Endodermal cell (in vitro differentiated cells): Measurements from ENCODE around the gene CCNQ. TPM values are rescaled to one million over a fixed set of nuclear protein-coding genes. Genes with fewer than 3 reads are reported as not detected.

Source experiments
- DNase-seq: peaks from one replicate; pipeline ENCODE4 v3.0.0-alpha.2; 2017
- H3K27ac ChIP-seq: 2 replicates; pipeline ENCODE4 v1.5.1; 2013; ENCODE audit warnings: mild to moderate bottlenecking, low read depth, low read length, moderate library complexity
- H3K27me3 ChIP-seq: 2 replicates; pipeline ENCODE4 v1.6.1; 2013; ENCODE audit warnings: mild to moderate bottlenecking, low read length, moderate library complexity; ENCODE audit not compliant: insufficient read depth, control insufficient read depth, poor library complexity, severe bottlenecking
- H3K36me3 ChIP-seq: 2 replicates; pipeline ENCODE4 v1.7.0; 2013; ENCODE audit warnings: mild to moderate bottlenecking, low read length, moderate library complexity; ENCODE audit not compliant: control insufficient read depth, insufficient read depth
- H3K4me1 ChIP-seq: one replicate; pipeline ENCODE4 v1.7.0; 2013; ENCODE audit warnings: low read length; ENCODE audit not compliant: control insufficient read depth, insufficient read depth
- H3K4me3 ChIP-seq: 2 replicates; pipeline ENCODE4 v1.5.1; 2013; ENCODE audit warnings: mild to moderate bottlenecking, low read length, moderate library complexity
- H3K9ac ChIP-seq: 2 replicates; pipeline ENCODE4 v1.6.1; 2013; ENCODE audit warnings: mild to moderate bottlenecking, low read length, moderate library complexity; ENCODE audit not compliant: poor library complexity, severe bottlenecking; ENCODE audit errors: extremely low read depth
- H3K9me3 ChIP-seq: 2 replicates; pipeline ENCODE4 v1.6.1; 2013; ENCODE audit warnings: mild to moderate bottlenecking, low read length, moderate library complexity; ENCODE audit not compliant: control insufficient read depth
- H3K27ac Mint-ChIP-seq: 2 replicates; pipeline ENCODE4 v1.8.0; 2020; ENCODE audit warnings: mixed read lengths
- H3K27me3 Mint-ChIP-seq: 2 replicates; pipeline ENCODE4 v1.8.0; 2021; ENCODE audit warnings: mild to moderate bottlenecking, mixed read lengths; ENCODE audit not compliant: insufficient read depth
- H3K36me3 Mint-ChIP-seq: 2 replicates; pipeline ENCODE4 v1.8.0; 2020; ENCODE audit warnings: low read depth, mixed read lengths
- H3K4me1 Mint-ChIP-seq: 2 replicates; pipeline ENCODE4 v1.8.0; 2020; ENCODE audit warnings: mixed read lengths
- H3K4me3 Mint-ChIP-seq: 2 replicates; pipeline ENCODE4 v1.8.0; 2020; ENCODE audit warnings: mild to moderate bottlenecking, moderate library complexity, mixed read lengths
- H3K9me3 Mint-ChIP-seq: 2 replicates; pipeline ENCODE4 v1.8.0; 2020; ENCODE audit warnings: mild to moderate bottlenecking, mixed read lengths
- CTCF ChIP-seq: fragments of 200-600 bp; sonication (generic); conservative IDR thresholded peaks from 2 replicates; pipeline ENCODE4 v1.5.0; 2021; ENCODE audit warnings: antibody characterized with exemption, mild to moderate bottlenecking
- WGBS, 2 experiments: methylation state at CpG; one replicate each; pipeline versions ENCODE4 v1.1.5 to v1.1.7; 2013; ENCODE audit warnings: missing lambda C conversion rate in 2 of 2, mixed read lengths in 1 of 2; ENCODE audit not compliant: insufficient coverage in 1 of 2, insufficient read length in 1 of 2; 5-methylcytosine and 5-hydroxymethylcytosine counted together
- total RNA-seq, 2 donors: library from RNA; stranded (reverse); fragmentation: NEBNext Ultra II Directional in 1 of 2; extraction: Animal tissue kit (Norgen Biotek cat#: 25700) in 1 of 2; gene quantifications; 2 replicates in 1 of 2; 3 replicates in 1 of 2; pipeline ENCODE4 v1.2.1, GENCODE V29; 2021

The CCNQ gene
- total RNA-seq, 2 donors from 2014 or later, result 17.1 to 20.8 TPM

- Histone ChIP-seq H3K27me3 (no peaks in the 10 kb centered on the region), H3K9ac (no peak overlapping the region), H3K36me3 (no peaks in the 10 kb centered on the region), H3K4me3 (no peak overlapping the region), H3K4me1 (no peaks in the 10 kb centered on the region), H3K27ac (no peak overlapping the region), H3K9me3 (no peaks in the 10 kb centered on the region)
- Mint-ChIP-seq H3K27ac (no peak overlapping the region), H3K9me3 (peaks cover 79% of the 10 kb centered on the region), H3K4me1 (no peaks in the 10 kb centered on the region), H3K36me3 (peaks cover 42% of the 10 kb centered on the region), H3K27me3 (no peaks in the 10 kb centered on the region), H3K4me3 (no peak overlapping the region)
- WGBS, 2 experiments, result 90 to 91% methylated on average over 4 to 26 of the region's 26 CpGs
- TF ChIP-seq CTCF, result no peak
- no peak for DNase-seq
These were observed 7.7 kb downstream of the CCNQ start for GRCh38 chrX:153590961-153591956.

GRCh38 chrX:153588782-153589446 lies 10.0 kb downstream of the CCNQ start:
- H3K4me1 ChIP-seq, result no peaks in the 10 kb centered on the region
- H3K9me3 ChIP-seq, result no peaks in the 10 kb centered on the region
- no peak overlapping the region for H3K4me3 ChIP-seq
- DNase-seq, result no peak
- H3K9ac ChIP-seq, result no peak overlapping the region
- TF ChIP-seq CTCF, result no peak
- no peaks in the 10 kb centered on the region for H3K4me1 Mint-ChIP-seq
- H3K4me3 Mint-ChIP-seq, result no peak overlapping the region
- H3K27ac Mint-ChIP-seq, result no peak overlapping the region
- H3K9me3 Mint-ChIP-seq, result peaks cover 77% of the 10 kb centered on the region
- H3K36me3 ChIP-seq, result no peaks in the 10 kb centered on the region
- no peaks in the 10 kb centered on the region for H3K27me3 ChIP-seq
- H3K36me3 Mint-ChIP-seq, result peaks cover 32% of the 10 kb centered on the region
- WGBS, 2 experiments, result 97 to 100% methylated on average over 7 to 24 of the region's 29 CpGs
- no peaks in the 10 kb centered on the region for H3K27me3 Mint-ChIP-seq
- H3K27ac ChIP-seq, result no peak overlapping the region

GRCh38 chrX:153588021-153588781 lies 10.7 kb downstream of the CCNQ start:
- H3K4me1 ChIP-seq, result no peaks in the 10 kb centered on the region
- Mint-ChIP-seq H3K27me3 (no peaks in the 10 kb centered on the region), H3K4me3 (no peak overlapping the region), H3K9me3 (peaks cover 77% of the 10 kb centered on the region), H3K4me1 (no peaks in the 10 kb centered on the region), H3K27ac (no peak overlapping the region), H3K36me3 (peaks cover 26% of the 10 kb centered on the region)
- H3K27ac ChIP-seq, result no peak overlapping the region
- no peaks in the 10 kb centered on the region for H3K27me3 ChIP-seq
- TF ChIP-seq CTCF, result no peak
- no peak overlapping the region for H3K4me3 ChIP-seq
- no peaks in the 10 kb centered on the region for H3K36me3 ChIP-seq
- 86 to 95% methylated on average over 1 to 17 of the region's 18 CpGs for WGBS, 2 experiments
- H3K9ac ChIP-seq, result no peak overlapping the region
- no peak for DNase-seq
- H3K9me3 ChIP-seq, result no peaks in the 10 kb centered on the region
